ENCODE measurements around the gene NPHS1. TPM values are rescaled to one million over a fixed set of nuclear protein-coding genes. Genes with fewer than 3 reads are reported as not detected.

Gene NPHS1
- total RNA-seq, 3 donors from 2014 or later, result 0.09 TPM; not detected in 2

DNA sequence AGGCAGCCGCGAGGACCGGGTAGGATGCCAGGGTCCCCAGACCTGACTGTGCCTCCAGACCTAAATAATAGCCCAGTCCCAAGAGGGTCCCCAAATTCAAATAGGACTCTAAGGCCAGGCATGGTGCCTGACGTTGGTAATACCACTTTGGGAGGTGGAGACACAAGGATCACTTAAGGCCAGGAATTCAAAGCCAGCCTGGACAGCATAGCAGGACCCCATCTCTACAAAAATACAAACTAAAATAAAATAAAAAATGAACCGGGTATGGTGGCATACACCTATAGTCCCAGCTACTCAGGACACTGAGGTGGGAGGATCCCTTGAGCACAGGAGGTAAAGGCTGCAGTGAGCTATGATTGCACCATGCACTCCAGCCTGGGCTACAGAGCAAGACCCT lies 10.7 kb upstream of the NPHS1 start:
- TF ChIP-seq, protein P1, sequence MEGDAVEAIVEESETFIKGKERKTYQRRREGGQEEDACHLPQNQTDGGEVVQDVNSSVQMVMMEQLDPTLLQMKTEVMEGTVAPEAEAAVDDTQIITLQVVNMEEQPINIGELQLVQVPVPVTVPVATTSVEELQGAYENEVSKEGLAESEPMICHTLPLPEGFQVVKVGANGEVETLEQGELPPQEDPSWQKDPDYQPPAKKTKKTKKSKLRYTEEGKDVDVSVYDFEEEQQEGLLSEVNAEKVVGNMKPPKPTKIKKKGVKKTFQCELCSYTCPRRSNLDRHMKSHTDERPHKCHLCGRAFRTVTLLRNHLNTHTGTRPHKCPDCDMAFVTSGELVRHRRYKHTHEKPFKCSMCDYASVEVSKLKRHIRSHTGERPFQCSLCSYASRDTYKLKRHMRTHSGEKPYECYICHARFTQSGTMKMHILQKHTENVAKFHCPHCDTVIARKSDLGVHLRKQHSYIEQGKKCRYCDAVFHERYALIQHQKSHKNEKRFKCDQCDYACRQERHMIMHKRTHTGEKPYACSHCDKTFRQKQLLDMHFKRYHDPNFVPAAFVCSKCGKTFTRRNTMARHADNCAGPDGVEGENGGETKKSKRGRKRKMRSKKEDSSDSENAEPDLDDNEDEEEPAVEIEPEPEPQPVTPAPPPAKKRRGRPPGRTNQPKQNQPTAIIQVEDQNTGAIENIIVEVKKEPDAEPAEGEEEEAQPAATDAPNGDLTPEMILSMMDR (IDR thresholded peaks at IDR 0.05), result no peak
- intact Hi-C loops (cut with DNase I, micrococcal nuclease), result no loop called here
- Histone ChIP-seq H3K9me3 (no peaks in the 10 kb centered on the region), H3K4me1 (ENCODE audit: low read depth) (no peaks in the 10 kb centered on the region), H3K4me3 (no peak overlapping the region), H3K36me3 (ENCODE audit: low read depth) (no peaks in the 10 kb centered on the region)
- ATAC-seq (no peak), DNase-seq (no peak)

DNA sequence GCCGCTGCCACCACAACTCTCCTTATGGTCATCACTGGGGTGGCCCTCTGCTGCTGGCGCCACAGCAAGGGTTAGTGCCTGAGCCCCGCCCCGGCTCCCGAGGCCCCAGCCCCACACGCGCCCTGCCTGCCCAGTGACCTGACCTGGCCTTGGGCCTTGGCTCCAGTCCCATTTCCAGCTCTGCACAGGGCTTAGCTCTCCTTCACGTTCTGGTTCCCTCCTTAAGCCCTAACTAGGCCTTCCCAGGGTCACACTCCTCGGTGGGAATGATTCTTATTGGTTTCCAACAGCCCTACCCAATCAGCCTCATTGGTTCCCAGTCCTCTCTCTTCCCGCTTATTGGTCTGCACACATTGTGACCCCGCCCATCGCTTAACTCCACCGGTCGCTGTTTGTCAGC lies 10.2 kb upstream of the NPHS1 start:
- Histone ChIP-seq H3K9me3 (no peaks in the 10 kb centered on the region), H3K36me3 (ENCODE audit: low read depth) (no peaks in the 10 kb centered on the region), H3K4me3 (no peak overlapping the region), H3K4me1 (ENCODE audit: low read depth) (no peaks in the 10 kb centered on the region)
- intact Hi-C loops (cut with DNase I, micrococcal nuclease), result no loop called here
- DNase-seq (no peak), ATAC-seq (no peak)
- TF ChIP-seq, protein P1 (IDR thresholded peaks at IDR 0.05), result no peak

DNA sequence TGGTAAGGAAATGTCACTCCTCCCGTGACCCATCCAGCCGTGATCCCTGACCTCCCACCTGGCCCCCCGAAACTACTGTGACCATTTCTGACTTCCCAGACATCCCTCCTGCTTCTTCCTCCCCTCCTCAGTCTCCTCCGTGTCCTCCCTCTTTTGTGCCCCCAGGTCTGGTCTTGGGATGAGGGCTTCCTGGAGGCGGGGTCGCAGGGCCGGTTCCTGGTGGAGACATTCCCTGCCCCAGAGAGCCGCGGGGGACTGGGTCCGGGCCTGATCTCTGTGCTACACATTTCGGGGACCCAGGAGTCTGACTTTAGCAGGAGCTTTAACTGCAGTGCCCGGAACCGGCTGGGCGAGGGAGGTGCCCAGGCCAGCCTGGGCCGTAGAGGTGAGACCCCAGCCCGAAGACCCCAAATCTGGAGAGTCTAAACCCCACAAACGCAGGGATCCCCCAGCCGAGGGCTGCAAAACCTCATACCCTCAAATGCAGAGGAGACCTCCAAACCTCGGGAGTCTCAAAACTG lies 9.4 kb upstream of the NPHS1 start:
- no peaks in the 10 kb centered on the region for H3K36me3 ChIP-seq (ENCODE audit: low read depth)
- intact Hi-C loops (cut with DNase I, micrococcal nuclease), result no loop called here

DNA sequence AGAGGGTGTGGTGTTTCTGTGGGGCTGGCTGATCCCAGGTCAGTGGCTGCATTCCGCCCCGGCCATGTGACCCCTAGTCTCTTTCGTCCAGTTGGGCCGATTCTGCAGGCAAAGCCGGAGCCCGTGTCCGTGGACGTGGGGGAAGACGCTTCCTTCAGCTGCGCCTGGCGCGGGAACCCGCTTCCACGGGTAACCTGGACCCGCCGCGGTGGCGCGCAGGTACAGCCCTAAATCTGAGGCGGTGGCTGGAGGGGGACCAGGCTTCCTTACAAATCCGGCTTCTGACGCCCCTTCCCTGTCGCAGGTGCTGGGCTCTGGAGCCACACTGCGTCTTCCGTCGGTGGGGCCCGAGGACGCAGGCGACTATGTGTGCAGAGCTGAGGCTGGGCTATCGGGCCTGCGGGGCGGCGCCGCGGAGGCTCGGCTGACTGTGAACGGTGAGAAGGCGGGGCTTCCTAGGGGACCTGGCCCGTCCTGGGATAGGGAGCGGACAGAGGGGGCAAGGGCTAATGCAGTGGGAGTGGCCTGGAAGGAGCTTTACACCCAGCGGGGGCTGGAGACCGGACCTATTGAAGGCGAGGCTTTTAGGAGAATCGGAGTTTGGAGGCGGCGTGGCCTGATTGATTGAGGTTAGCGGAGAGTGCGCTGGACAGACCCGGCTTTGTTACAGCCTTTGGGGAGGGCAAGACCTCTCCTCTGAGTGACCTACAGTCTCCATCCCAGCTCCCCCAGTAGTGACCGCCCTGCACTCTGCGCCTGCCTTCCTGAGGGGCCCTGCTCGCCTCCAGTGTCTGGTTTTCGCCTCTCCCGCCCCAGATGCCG lies 8.7 kb upstream of the NPHS1 start:
- ATAC-seq (peak; percentile 57), DNase-seq (no peak)
- intact Hi-C loops (cut with DNase I, micrococcal nuclease), result no loop called here
- Histone ChIP-seq H3K36me3 (ENCODE audit: low read depth) (no peaks in the 10 kb centered on the region), H3K4me3 (no peak overlapping the region), H3K9me3 (no peaks in the 10 kb centered on the region), H3K4me1 (ENCODE audit: low read depth) (no peaks in the 10 kb centered on the region)
- TF ChIP-seq, protein P1 (IDR thresholded peaks at IDR 0.05), result no peak

More for the DNA sequence above, 9.4 kb upstream of the NPHS1 start:
- H3K9me3 ChIP-seq, result no peaks in the 10 kb centered on the region
- H3K4me3 ChIP-seq, result no peak overlapping the region
- TF ChIP-seq, protein P1 (IDR thresholded peaks at IDR 0.05), result no peak
- ATAC-seq (no peak), DNase-seq (no peak)
- H3K4me1 ChIP-seq (ENCODE audit: low read depth), result no peaks in the 10 kb centered on the region

DNA sequence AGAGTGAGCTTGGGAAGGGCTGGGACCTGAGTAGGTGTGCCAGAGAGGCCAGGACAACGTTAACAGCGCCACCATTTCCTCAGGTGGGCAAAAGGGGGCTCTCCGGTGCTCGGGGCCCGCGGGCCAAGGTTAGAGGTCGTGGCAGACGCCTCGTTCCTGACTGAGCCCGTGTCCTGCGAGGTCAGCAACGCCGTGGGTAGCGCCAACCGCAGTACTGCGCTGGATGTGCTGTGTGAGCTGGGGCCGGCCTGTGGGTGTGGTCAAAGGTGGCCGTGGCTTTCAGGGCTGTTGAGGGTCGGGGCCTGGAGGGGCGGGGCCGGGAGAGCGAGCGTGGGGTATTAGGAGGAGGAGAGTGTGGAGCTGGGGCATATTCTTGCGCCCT lies 8.1 kb upstream of the NPHS1 start:
- H3K4me1 ChIP-seq (ENCODE audit: low read depth), result no peaks in the 10 kb centered on the region
- H3K9me3 ChIP-seq, result no peaks in the 10 kb centered on the region
- no peak for ATAC-seq

More for the DNA sequence above, 8.1 kb upstream of the NPHS1 start:
- DNase-seq, result no peak
- Histone ChIP-seq H3K4me3 (no peak overlapping the region), H3K36me3 (ENCODE audit: low read depth) (no peaks in the 10 kb centered on the region)
- TF ChIP-seq, protein P1 (IDR thresholded peaks at IDR 0.05), result no peak
- intact Hi-C loops (cut with DNase I, micrococcal nuclease), result no loop called here

Data from mucosa of descending colon (tissue), 3 donors.